Thoracic aorta (tissue), 2 donors: ENCODE data around the gene CRTC1. TPM values are rescaled to one million over a fixed set of nuclear protein-coding genes. Genes with fewer than 3 reads are reported as not detected.

Experiments used
- ATAC-seq: fragments of 150-250 bp; one replicate; pipeline ENCODE4 v1.8.0; 2017; ENCODE audit warnings: low read depth; ENCODE audit not compliant: insufficient number of reproducible peaks, low FRiP score
- DNase-seq: peaks from one replicate; pipeline ENCODE4 v3.0.0-alpha.2; 2020; ENCODE audit warnings: low spot score
- H3K27ac ChIP-seq, 2 donors: fragments of 200-600 bp; sonication (generic); 1 replicate in 1 of 2; 2 replicates in 1 of 2; pipeline ENCODE4 v1.5.1; 2016; ENCODE audit warnings: mild to moderate bottlenecking in 2 of 2, moderate library complexity in 2 of 2
- H3K27me3 ChIP-seq: fragments of 200-600 bp; sonication (generic); replicated peaks from 2 replicates; pipeline ENCODE4 v1.6.0; 2016; ENCODE audit warnings: mild to moderate bottlenecking; ENCODE audit not compliant: insufficient read depth
- H3K36me3 ChIP-seq: fragments of 200-600 bp; sonication (generic); one replicate; pipeline ENCODE4 v1.5.1; 2016
- H3K4me1 ChIP-seq, 2 donors: fragments of 200-600 bp; sonication (generic); 1 replicate in 1 of 2; 2 replicates in 1 of 2; pipeline versions ENCODE4 v1.5.1 to v1.6.0; 2016; ENCODE audit warnings: low read depth in 2 of 2, mild to moderate bottlenecking in 1 of 2; ENCODE audit not compliant: control insufficient read depth in 1 of 2
- H3K4me3 ChIP-seq: fragments of 200-600 bp; sonication (generic); 2 replicates; pipeline ENCODE4 v1.5.1; 2016; ENCODE audit warnings: mild to moderate bottlenecking
- H3K9me3 ChIP-seq: fragments of 200-600 bp; sonication (generic); 2 replicates; pipeline ENCODE4 v1.5.1; 2016
- total RNA-seq, 2 donors: library from RNA; depleted of rRNA; stranded (reverse); fragments of >200 nt; gene quantifications; one replicate each; pipeline versions ENCODE4 v1.1.0 to v1.2.3, GENCODE V29; 2016
- TF ChIP-seq, protein P1 (sequence below): fragments of 200-600 bp; sonication (generic); IDR thresholded peaks from one replicate; pipeline ENCODE4 v1.5.1; 2019; ENCODE audit warnings: antibody characterized with exemption

The CRTC1 gene
- total RNA-seq, 2 donors from 2014 or later: 8.7 to 11.2 TPM

DNA sequence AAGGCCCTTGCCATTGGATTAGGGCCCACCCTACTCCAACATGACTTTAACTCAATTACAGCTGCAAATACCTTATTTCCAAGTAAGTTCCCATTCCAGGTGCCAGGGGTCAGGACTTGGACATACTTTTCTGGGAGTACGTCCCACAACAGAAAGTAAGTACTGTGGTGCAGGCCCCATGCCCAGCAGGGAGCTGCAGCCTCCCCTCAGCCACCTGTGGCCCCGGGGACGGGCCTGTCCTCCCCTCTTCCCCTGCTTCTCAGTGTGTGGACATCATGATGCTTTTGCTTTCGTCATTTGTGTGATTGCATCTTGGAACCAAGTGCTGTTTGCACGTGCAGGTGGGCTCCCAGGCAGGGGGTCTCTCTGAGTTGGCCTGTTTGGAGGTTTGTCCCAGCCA lies 31.9 kb downstream of the CRTC1 start:
- TF ChIP-seq, protein P1, sequence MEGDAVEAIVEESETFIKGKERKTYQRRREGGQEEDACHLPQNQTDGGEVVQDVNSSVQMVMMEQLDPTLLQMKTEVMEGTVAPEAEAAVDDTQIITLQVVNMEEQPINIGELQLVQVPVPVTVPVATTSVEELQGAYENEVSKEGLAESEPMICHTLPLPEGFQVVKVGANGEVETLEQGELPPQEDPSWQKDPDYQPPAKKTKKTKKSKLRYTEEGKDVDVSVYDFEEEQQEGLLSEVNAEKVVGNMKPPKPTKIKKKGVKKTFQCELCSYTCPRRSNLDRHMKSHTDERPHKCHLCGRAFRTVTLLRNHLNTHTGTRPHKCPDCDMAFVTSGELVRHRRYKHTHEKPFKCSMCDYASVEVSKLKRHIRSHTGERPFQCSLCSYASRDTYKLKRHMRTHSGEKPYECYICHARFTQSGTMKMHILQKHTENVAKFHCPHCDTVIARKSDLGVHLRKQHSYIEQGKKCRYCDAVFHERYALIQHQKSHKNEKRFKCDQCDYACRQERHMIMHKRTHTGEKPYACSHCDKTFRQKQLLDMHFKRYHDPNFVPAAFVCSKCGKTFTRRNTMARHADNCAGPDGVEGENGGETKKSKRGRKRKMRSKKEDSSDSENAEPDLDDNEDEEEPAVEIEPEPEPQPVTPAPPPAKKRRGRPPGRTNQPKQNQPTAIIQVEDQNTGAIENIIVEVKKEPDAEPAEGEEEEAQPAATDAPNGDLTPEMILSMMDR: no peak
- H3K4me3 ChIP-seq: no peak overlapping the region
- ATAC-seq: no peak

DNA sequence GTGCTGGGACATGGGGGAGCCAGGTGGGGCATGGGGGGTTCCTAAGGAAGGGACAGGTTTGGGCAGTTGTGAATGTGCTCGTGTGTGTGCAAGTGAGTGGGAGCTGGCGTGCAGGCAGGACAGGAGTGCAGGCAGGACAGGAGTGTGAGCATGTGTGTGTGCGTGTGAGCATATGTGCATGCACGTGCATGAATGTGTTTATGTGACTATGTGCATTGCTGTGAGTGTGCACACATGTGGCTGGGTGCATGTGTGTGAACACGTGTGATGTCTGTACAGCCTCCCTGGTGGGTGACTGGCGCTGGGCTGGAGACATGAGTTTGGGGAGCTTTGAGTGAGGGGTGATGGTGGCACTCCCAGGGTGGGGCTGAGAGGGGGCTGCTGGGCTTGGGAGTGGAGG lies 33.4 kb downstream of the CRTC1 start:
- no peak overlapping the region for H3K4me3 ChIP-seq
- no peaks in the 10 kb centered on the region for H3K9me3 ChIP-seq
- TF ChIP-seq, protein P1: no peak
- no peaks in the 10 kb centered on the region for H3K27me3 ChIP-seq
- peaks cover 0 to under 1% of the 10 kb centered on the region in 2 donors for H3K4me1 ChIP-seq
- no peak for ATAC-seq
- no peak overlapping the region for H3K27ac ChIP-seq
- no peak for DNase-seq
- no peaks in the 10 kb centered on the region for H3K36me3 ChIP-seq

More for the DNA sequence above, 31.9 kb downstream of the CRTC1 start:
- Histone ChIP-seq H3K27me3 (no peaks in the 10 kb centered on the region), H3K9me3 (no peaks in the 10 kb centered on the region), H3K4me1 (peaks cover 4 to 12% of the 10 kb centered on the region in 2 donors), H3K27ac (no peak overlapping the region), H3K36me3 (no peaks in the 10 kb centered on the region)
- no peak for DNase-seq

DNA sequence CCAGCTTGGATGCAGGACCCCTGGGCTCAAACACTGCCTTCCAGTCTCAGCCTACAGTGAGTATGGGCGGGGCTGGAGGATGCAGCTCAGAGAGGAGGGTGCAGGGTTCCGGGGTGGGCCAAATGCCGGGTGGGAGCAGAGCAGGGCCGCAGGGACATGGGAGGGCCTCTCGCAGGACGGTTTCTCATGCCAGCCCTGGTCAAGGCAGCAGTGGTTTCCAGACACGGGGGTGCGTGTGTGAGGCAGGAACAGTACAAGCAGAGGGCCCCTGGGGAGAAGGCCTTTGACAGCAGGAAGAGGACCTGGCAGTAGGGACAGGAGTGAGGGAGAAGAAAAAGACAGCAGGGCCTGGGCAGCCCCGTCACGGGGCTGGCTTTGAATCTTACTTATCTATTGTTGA lies 34.1 kb downstream of the CRTC1 start:
- Histone ChIP-seq H3K4me3 (no peak overlapping the region), H3K4me1 (no peaks in the 10 kb centered on the region), H3K9me3 (no peaks in the 10 kb centered on the region), H3K27ac (no peak overlapping the region), H3K27me3 (no peaks in the 10 kb centered on the region), H3K36me3 (no peaks in the 10 kb centered on the region)
- ATAC-seq: no peak
- TF ChIP-seq, protein P1: no peak
- DNase-seq: no peak

DNA sequence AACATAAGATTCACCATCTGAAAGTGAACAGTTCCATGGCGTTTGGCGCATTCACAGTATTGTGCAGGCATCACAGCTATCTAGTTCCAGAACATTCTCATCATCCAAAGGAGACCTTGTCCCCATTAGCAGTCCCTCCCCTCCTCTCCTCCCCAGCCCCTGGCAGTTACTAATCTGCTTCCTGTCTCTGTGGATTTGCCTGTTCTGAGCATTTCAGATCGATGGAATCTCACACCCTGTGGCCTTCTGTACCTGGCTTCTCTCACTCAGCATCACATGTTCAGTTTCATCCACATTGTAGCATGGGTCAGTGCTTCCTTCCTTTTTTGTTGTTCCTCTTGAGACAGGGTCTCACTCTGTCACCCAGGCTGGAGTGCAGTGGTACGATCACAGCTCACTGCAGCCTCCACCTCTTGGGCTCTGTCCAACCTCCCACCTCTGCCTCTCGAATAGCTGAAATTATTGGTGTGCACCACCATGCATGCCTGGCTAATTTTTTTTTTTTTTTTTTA lies 34.6 kb downstream of the CRTC1 start:
- H3K4me1 ChIP-seq: no peaks in the 10 kb centered on the region
- DNase-seq (no peak), ATAC-seq (no peak)
- no peaks in the 10 kb centered on the region for H3K9me3 ChIP-seq
- H3K27ac ChIP-seq: no peak overlapping the region
- TF ChIP-seq, protein P1: no peak
- H3K4me3 ChIP-seq: no peak overlapping the region
- no peaks in the 10 kb centered on the region for H3K27me3 ChIP-seq
- H3K36me3 ChIP-seq: no peaks in the 10 kb centered on the region

DNA sequence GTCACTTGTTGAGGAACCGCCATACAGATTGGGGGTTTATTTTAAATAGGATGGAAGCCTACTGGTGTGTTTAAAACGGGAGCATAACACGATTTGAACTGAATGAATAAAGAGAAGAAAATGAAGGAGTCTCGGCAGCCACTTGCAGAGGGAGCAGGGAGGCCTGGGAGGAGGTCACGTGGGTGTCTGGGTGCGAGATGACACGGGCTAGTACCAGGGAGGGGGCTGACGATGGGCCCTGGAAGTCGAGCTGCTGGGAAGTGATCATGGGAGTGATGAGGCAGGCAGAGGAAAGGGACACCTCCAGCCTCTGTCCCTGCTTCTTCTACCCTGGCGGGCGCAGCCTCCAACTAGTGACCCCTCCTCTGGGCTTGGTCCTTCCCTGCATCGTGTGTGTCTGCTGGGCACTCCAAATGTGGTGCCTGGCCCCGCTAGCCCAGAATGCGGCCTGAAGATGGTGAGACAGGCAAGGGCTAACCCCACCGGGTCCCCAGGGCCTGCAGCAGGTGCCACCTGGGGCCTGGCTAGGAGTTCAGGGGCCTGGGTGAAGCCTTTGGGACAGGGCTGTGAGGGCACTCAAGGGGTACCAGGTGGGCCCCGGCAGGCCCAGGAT lies 35.5 kb downstream of the CRTC1 start:
- no peak for DNase-seq
- Histone ChIP-seq H3K4me1 (no peaks in the 10 kb centered on the region), H3K27me3 (no peaks in the 10 kb centered on the region), H3K4me3 (no peak overlapping the region), H3K27ac (no peak overlapping the region), H3K9me3 (no peaks in the 10 kb centered on the region), H3K36me3 (no peaks in the 10 kb centered on the region)
- no peak for ATAC-seq
- TF ChIP-seq, protein P1: no peak
